Measurements from ENCODE around the gene SRRM2. TPM values are rescaled to one million over a fixed set of nuclear protein-coding genes. Genes with fewer than 3 reads are reported as not detected.

SRRM2 gene
- total RNA-seq, 2 donors from 2014 or later, result 266 to 321 TPM

DNA sequence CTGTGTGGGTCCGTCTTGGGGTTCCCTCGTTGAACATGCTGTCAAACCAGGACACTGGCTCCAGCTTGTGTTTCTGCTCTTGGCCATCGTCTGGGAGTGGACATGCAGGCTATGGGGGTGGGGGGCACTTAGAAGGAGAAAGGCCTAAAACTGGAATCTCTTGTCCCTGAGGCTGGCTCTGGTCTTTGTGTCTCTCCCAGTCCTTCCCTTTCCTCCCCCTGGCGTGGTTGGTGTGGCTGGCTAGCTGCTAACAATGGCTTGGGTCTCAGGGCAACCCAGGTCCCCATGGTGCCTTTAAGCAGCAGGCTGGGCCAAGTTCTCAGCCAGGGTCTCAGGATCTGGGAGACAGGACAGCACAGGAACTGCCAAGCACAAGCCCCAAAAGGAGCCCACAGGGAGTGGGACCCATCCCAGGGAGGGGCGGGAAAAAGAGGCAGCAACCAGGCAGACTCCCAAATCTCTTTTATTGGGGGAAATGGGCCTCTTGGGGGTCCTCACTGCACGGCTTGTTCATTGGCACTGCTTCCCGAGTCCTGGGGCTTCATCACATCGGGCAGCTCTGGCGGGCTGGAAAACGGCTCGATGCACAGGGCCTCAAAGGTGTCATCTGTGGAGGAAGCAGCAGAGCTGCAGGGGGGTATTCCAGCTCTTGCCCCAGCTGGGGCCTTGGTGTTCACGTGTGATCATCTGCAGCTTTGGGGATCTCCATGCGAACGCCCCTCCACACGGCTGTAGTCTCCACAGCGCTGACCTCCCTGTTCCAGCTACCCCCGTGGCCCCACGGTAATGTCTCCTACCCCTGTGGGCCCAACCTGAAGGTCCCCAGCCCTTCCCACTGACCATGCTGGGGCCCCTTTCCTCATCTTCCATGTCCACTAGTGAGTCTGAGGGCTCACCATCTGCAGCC is 19.3 kb downstream of the SRRM2 start:
- intact Hi-C loops (cut with DNase I), result no loop called here
- DNase-seq, result peak; percentile 19

DNA sequence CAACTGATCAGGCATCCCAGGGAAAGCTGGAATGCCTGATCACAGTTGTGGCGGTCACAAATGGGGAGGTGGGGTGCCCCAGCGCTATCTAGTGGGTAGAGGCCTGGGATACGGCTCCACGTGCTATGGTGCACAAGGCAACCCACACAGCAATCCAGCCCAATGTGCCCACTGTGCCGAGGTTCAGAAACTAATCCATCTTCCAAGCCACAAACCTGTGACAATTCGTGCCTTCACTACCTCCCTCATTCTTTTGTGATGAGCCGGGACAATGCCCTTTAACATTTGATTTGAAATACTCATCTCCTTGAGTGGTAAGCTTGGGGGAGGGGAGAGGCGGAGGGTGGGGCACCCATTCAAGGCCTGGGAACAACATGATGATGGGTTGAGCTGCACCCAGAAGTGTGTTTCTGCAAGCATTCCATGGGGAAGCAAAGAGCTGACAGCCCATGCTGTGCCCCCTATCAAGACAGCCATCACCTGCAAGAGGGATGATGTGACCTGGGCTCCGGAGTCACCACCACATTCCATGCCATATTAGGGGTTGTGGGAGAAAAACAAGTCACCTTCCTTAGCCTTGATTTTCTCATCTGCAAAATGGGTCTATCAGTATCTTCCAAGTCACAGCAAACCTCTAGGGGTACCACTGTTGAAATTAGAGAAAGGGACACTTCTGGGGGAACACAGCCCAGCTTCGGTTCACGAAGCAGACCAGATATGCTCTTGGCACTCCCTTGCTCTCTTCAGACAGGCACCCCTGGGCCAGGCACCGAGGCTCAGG is 20.9 kb downstream of the SRRM2 start:
- intact Hi-C loops (cut with DNase I), result no loop called here
- ATAC-seq (no peak), DNase-seq (peak; percentile 13)

More for the DNA sequence above, 19.3 kb downstream of the SRRM2 start:
- no peak for ATAC-seq

GRCh38 chr16:2774161-2774891 is 21.9 kb downstream of the SRRM2 start:
- ATAC-seq (no peak), DNase-seq (peak; percentile 20)
- intact Hi-C loops (cut with DNase I), result no loop called here

DNA sequence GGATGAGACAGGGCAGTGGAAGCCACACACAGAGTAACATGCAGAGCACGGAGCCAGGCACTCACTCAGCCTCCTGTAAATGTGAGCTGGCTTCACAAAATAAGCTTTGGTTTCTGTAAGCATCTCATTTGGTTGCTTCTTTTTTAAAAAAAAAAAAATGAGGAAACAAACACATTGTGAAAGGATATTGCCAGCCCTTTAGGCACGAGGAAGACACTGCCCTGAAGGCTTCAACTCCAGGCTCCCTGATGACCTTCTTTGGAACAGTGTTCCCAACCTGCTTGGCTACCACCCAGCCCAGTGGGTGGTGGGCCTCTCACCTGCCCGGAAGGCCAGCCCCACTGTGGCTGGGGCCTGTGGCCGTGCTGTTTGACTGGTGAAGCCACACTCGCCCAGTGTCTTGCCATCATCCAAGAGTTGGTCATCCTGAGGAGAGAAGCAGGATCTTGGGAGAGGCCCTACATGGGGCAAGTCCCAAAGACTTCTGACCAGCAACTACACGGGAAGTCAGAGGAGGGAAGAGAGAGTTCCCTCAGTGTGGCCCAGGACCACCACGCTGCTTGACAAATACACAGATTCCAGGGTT is 22.8 kb downstream of the SRRM2 start:
- intact Hi-C loops (cut with DNase I), result no loop called here
- peak; percentile 16 for DNase-seq
- no peak for ATAC-seq

DNA sequence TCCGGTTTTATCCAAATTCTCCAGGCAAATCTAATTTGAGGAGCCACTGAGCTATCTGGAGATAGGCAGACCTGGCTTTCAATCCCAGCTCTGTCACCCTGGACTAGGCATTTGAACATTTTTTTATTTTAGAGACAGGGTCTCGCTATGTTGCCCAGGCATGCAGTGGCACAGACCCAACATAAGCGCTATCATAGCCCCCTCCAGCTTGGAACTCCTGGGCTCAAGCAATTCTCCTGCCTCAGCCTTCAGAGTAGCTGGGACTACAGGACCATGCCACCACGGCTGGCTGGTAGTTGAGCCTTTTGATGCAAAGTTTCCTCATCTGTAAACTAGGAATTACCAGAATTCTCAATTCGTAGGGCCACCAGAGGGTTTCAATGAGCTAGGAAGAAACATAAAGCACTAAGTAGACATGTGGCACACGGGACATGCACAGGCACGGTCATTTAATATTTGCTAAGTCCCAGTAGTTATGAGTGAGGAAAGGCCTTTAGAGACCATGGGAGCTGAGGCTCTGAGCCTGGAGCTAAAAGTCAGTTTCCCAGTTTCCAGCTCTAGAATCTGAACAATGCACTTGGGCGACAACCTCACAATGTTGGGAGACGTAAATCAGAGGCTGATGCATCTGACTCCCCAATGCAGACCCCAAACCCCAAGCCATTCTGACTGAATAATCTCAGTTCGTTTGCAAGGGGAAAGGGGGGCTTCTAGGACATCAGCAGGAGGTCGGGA is 23.5 kb downstream of the SRRM2 start:
- ATAC-seq, result no peak
- intact Hi-C loops (cut with DNase I), result no loop called here
- peak; percentile 2 for DNase-seq

GRCh38 chr16:2776500-2777139 is 24.2 kb downstream of the SRRM2 start:
- ATAC-seq, result peak in 1 of 2 donors; percentile 1
- DNase-seq, result peak; percentile 38
- intact Hi-C loops (cut with DNase I), result no loop called here

- ATAC-seq (peak; percentile 94 to 97), DNase-seq (peak; percentile 89)
- intact Hi-C loops (cut with DNase I), result no loop called here
Observed at GRCh38 chr16:2777231-2777902, 24.9 kb downstream of the SRRM2 start, which contains the start of gene ELOB. Gene ELOB (minus strand): TSS chr16:2777280. CDS start chr16:2777239, 41 bp downstream.

DNA sequence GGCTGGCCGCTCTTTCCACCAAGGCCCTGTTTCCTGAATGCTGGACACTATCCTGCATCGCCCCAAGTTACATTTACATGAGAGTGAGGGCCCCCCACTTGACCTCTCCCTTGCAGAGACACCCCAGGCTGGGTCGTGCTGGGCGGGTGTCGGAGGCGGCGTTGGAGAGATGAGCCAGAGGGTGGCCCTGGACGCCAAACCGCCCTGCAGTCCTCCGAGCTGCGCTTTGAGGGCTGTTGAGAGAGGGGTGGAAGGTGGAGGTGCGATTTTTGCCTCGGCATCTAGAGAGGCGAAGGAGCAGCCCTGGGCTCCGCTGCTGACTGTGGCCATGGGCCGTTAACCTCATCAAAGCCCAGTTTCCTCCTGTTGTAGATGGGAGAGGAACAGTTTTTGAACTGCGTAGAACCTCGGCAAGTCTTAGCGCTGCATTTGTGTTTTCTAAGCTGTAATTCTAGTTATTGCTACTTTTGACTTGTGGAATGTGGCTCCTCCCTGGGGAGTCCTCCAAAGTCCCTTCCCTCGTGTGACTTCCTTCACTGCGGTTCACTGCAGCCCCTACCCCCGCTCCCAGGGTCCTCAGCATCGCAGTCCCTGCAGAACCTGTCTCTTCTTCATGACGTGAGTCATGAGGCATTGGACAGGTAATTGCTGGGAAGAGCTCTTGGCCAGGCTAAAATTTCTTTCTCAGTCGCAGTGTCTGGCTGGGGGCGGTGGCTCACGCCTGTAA is 25.6 kb downstream of the SRRM2 start:
- peak; percentile 38 for DNase-seq
- peak; percentile 34 to 35 for ATAC-seq
- intact Hi-C loops (cut with DNase I), result no loop called here

DNA sequence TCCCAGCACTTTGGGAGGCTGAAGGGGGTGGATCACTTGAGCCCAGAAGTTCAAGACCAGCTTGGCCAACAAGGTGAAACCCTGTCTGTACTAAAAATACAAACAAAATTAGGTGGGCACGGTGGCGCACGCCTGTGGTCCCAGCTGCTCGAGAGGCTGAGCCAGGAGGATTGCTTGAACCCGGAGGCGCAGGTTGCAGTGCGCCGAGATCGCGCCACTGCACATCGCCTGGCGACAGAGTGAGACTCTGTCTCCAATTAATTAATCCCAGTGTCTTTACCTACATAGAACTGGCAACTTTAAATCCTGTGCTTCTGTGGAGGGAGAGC is 26.2 kb downstream of the SRRM2 start:
- intact Hi-C loops (cut with DNase I), result no loop called here
- no peak for ATAC-seq
- peak; percentile 16 for DNase-seq

- ATAC-seq (no peak), DNase-seq (peak; percentile 22)
- intact Hi-C loops (cut with DNase I), result no loop called here
Observed at GRCh38 chr16:2779151-2779920, 26.9 kb downstream of the SRRM2 start.

DNA sequence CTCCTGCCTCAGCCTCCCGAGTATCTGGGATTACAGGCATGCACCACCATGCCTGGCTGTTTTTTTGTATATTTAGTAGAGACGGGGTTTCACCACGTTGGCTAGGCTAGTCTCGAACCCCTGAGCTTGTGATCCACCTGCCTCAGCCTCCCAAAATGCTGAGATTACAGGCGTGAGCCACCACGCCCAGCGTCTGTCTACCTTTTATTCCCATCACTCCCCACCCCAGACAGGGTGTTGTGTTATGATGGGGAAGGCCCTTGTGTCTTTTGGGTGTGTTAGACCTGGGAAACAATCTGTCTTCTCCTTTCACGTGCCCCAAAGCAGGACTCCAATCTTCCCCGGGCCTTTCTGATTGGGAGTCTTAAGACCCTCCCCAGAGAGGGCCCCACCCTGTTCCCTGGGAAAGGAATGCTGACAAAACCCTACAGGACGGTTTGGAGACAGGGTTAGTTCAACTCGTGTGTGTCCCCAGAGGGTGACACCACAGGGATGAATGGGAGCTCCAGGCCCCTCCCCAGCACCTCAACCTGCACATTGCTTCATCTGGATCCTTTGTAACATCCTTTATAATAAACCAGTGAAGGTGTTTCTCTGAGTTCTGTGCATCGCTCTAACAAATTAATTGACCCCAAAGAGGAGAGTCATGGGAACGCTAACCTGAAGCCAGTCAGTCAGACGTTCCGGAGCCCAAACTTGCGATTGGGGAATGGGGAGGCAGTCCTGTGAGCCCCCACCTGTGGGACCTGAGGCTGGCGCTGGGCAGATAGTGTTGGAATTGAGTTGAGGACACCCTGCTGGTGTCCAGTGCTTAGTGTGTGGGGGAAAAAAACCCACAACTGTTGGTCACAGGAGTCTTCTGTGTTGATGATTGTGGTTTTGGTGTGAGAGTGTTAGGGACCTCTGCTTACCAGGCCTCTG is 27.8 kb downstream of the SRRM2 start:
- DNase-seq (peak; percentile 17), ATAC-seq (no peak)
- intact Hi-C loops (cut with DNase I), result no loop called here

- intact Hi-C loops (cut with DNase I), result no loop called here
- DNase-seq, result peak; percentile 15
- no peak for ATAC-seq
Observed at GRCh38 chr16:2782583-2783351, 30.3 kb downstream of the SRRM2 start.

DNA sequence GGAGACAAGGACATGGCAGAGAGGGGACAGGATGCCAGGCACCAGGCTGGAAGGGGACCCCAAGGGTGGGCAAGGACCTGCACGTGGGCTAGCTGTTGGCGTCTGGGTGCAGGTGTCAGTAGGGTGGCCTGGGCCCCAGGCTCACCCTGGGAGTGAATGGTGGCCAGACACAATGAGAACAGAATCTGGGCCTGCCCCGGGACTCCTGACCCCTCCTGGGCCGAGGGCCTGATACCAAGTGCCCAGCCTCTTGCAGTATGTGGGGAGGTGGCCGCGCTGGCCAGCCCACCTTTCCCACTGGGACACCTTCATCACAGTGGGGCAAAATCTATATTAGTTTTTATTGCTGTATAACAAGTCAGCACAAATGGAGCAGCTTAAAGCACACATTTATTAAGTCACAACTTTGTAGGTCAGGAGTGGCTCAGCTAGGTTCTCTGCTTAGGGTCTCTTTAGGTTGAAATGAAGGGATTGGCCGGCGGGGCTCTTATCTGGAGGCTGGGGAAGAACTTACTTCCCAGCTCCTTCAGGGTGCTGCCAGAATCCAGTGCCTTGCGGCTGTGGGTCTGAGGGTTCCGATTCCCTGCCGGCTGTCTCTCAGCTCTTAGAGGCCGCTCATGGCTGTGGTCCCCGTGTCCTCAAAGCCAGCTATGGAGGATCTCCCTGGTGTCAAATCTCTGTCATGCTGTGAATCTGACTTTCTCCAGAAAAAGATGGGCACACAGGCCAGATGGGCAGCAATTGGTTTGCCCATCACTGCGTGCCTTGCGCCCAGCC is 31.3 kb downstream of the SRRM2 start:
- intact Hi-C loops (cut with DNase I), result no loop called here
- ATAC-seq (no peak), DNase-seq (peak; percentile 16)

Data from left cardiac atrium (tissue), 4 donors.